Activated B cell treated with CpG ODN at 0.5 μM for 24 hours (primary cell): ENCODE measurements around the gene CPA2. TPM values are rescaled to one million over a fixed set of nuclear protein-coding genes. Genes with fewer than 3 reads are reported as not detected.

ENCODE experiments used
- ATAC-seq: fragments of 200-7000 bp; cut with Tn5 transposase; one replicate; pipeline ENCODE4 v1.10.0; 2021; ENCODE audit warnings: low read depth, mild to moderate bottlenecking, moderate library complexity
- CTCF ChIA-PET: fragments of 350-600 bp; sonication (Branson Sonifier 250); formaldehyde crosslinking; loops from one replicate; lab custom pipeline; 2021; ENCODE audit warnings: antibody characterized with exemption; lab: Charles Lee
- POLR2A ChIA-PET: fragments of 350-600 bp; sonication (Branson Sonifier 250); formaldehyde crosslinking; loops from one replicate; lab custom pipeline; 2021; ENCODE audit warnings: antibody characterized with exemption; lab: Charles Lee
- DNase-seq: peaks from one replicate; pipeline ENCODE4 v3.0.0; 2022
- H3K27ac Mint-ChIP-seq: one replicate; pipeline ENCODE4 v1.8.0; 2020; ENCODE audit warnings: mixed read lengths
- H3K27me3 Mint-ChIP-seq: one replicate; pipeline ENCODE4 v1.8.0; 2021; ENCODE audit warnings: mixed read lengths
- H3K36me3 Mint-ChIP-seq: one replicate; pipeline ENCODE4 v1.8.0; 2021; ENCODE audit warnings: low read depth, mixed read lengths
- H3K4me1 Mint-ChIP-seq: one replicate; pipeline ENCODE4 v1.8.0; 2021; ENCODE audit warnings: mixed read lengths
- H3K4me3 Mint-ChIP-seq: one replicate; pipeline ENCODE4 v1.8.0; 2020; ENCODE audit warnings: mild to moderate bottlenecking, mixed read lengths
- H3K9me3 Mint-ChIP-seq: one replicate; pipeline ENCODE4 v1.8.0; 2020; ENCODE audit warnings: mixed read lengths
- CTCF ChIP-seq: fragments of 200-600 bp; IDR thresholded peaks from one replicate; pipeline ENCODE4 v1.8.0; 2022; ENCODE audit warnings: antibody characterized with exemption, mild to moderate bottlenecking
- intact Hi-C: fragments of 100-400 bp; cut with micrococcal nuclease; formaldehyde crosslinking; loops from one replicate; pipeline ENCODE4 v1.15.1; 2024
- total RNA-seq: library from RNA; stranded (reverse); gene quantifications from 2 replicates; pipeline ENCODE4 v1.2.3, GENCODE V29; 2022

The CPA2 gene
- total RNA-seq, 1 donor from 2014 or later: not detected

- no peaks in the 10 kb centered on the region for H3K4me1 Mint-ChIP-seq
- intact Hi-C loops: no loop called here
- CTCF ChIA-PET: no interaction called here
- no peak for DNase-seq
- peaks cover 3% of the 10 kb centered on the region for H3K27me3 Mint-ChIP-seq
- no peaks in the 10 kb centered on the region for H3K36me3 Mint-ChIP-seq
- POLR2A ChIA-PET: no interaction called here
- H3K9me3 Mint-ChIP-seq: no peaks in the 10 kb centered on the region
- no peak for TF ChIP-seq CTCF
- no peak for ATAC-seq
- no peak overlapping the region for H3K27ac Mint-ChIP-seq
- no peak overlapping the region for H3K4me3 Mint-ChIP-seq
Measured at GRCh38 chr7:130301501-130302020, 34.9 kb downstream of the CPA2 start.

GRCh38 chr7:130302649-130303048 lies 36.0 kb downstream of the CPA2 start:
- ATAC-seq: no peak

GRCh38 chr7:130303127-130303526 lies 36.5 kb downstream of the CPA2 start:
- DNase-seq (no peak), ATAC-seq (no peak)
- TF ChIP-seq CTCF: no peak
- intact Hi-C loops: no loop called here
- H3K27ac Mint-ChIP-seq: no peak overlapping the region
- H3K9me3 Mint-ChIP-seq: no peaks in the 10 kb centered on the region
- CTCF ChIA-PET: no interaction called here
- H3K27me3 Mint-ChIP-seq: peaks cover 3% of the 10 kb centered on the region
- POLR2A ChIA-PET: no interaction called here
- H3K36me3 Mint-ChIP-seq: no peaks in the 10 kb centered on the region
- H3K4me3 Mint-ChIP-seq: no peak overlapping the region
- no peaks in the 10 kb centered on the region for H3K4me1 Mint-ChIP-seq

More at GRCh38 chr7:130302649-130303048, 36.0 kb downstream of the CPA2 start:
- Mint-ChIP-seq H3K4me3 (no peak overlapping the region), H3K27ac (no peak overlapping the region), H3K9me3 (no peaks in the 10 kb centered on the region), H3K27me3 (peaks cover 3% of the 10 kb centered on the region), H3K4me1 (no peaks in the 10 kb centered on the region), H3K36me3 (no peaks in the 10 kb centered on the region)
- ChIA-PET CTCF (interaction anchor here (0.7 kb wide), 1 partner anchor 10 kb away, joined by 3 read pairs; the partner anchor contains the start of gene CPA4), POLR2A (no interaction called here)
- intact Hi-C loops: no loop called here
- no peak for DNase-seq
- TF ChIP-seq CTCF: no peak

GRCh38 chr7:130303551-130303950 lies 36.9 kb downstream of the CPA2 start:
- Mint-ChIP-seq H3K4me1 (no peaks in the 10 kb centered on the region), H3K4me3 (no peak overlapping the region), H3K36me3 (no peaks in the 10 kb centered on the region), H3K27me3 (peaks cover 3% of the 10 kb centered on the region), H3K27ac (no peak overlapping the region), H3K9me3 (no peaks in the 10 kb centered on the region)
- POLR2A ChIA-PET: no interaction called here
- TF ChIP-seq CTCF: no peak
- CTCF ChIA-PET: no interaction called here
- ATAC-seq (no peak), DNase-seq (no peak)
- intact Hi-C loops: no loop called here

GRCh38 chr7:130303982-130304381 lies 37.3 kb downstream of the CPA2 start:
- intact Hi-C loops: no loop called here
- TF ChIP-seq CTCF: no peak
- peaks cover 3% of the 10 kb centered on the region for H3K27me3 Mint-ChIP-seq
- ChIA-PET POLR2A (no interaction called here), CTCF (no interaction called here)
- no peak for DNase-seq
- H3K9me3 Mint-ChIP-seq: no peaks in the 10 kb centered on the region
- H3K36me3 Mint-ChIP-seq: no peaks in the 10 kb centered on the region
- no peaks in the 10 kb centered on the region for H3K4me1 Mint-ChIP-seq
- H3K27ac Mint-ChIP-seq: no peak overlapping the region
- H3K4me3 Mint-ChIP-seq: no peak overlapping the region
- ATAC-seq: no peak
